Mucosa of gallbladder (tissue), 1 donor: ENCODE results near the gene ZNF362. TPM values are rescaled to one million over a fixed set of nuclear protein-coding genes. Genes with fewer than 3 reads are reported as not detected.

Source experiments
- DNase-seq: peaks from one replicate; pipeline ENCODE4 v3.0.0-alpha.2; 2020; ENCODE audit warnings: low spot score
- total RNA-seq: library from RNA; stranded (reverse); gene quantifications from one replicate; pipeline ENCODE4 v1.2.1, GENCODE V29; 2021
- donor health status: DM: no; HTN: no; CAD: no.

Gene ZNF362
- total RNA-seq, 1 donor from 2014 or later, result 39.9 TPM

GRCh38 chr1:33346927-33347649 is 90.8 kb downstream of the ZNF362 start:
- DNase-seq, result peak; percentile 63

GRCh38 chr1:33347650-33347992 is 91.3 kb downstream of the ZNF362 start:
- no peak for DNase-seq

GRCh38 chr1:33348194-33348593 is 91.9 kb downstream of the ZNF362 start:
- no peak for DNase-seq

- DNase-seq, result no peak
Observed at GRCh38 chr1:33348676-33349080, 92.4 kb downstream of the ZNF362 start.

DNA sequence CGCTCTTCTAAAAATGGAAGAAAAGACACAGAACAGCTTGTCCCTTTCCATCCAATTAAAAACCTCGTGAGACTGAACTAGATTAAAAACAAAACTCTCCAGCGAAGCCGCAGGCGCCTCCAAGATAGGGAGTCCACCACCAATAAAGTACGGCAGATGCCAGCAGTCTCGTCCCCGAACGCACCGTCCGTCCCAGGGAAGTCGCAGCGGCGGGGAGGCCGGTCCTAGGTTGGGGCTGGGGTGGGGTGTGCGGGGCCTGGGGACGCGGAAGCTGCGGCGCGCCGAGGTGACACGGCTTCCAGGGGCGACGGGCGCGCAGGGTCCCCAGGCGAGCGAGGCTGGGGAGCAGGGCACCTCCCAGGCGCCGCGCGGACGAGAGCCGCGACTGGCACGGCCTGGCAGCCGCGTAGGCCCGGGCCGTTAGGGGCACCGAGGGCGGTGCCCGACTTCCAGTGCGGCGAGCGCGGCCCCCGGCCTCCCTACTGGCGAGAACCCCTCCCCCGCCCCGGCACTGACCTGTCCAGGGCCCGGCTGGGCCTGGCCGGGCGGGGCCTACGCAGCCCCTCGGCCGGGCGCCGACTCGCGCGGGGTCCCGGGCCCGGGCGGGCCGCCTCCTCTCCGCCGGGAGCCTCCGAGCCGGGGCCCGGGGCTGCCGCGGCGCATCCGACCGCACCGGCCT is 92.9 kb downstream of the ZNF362 start:
- no peak for DNase-seq

DNA sequence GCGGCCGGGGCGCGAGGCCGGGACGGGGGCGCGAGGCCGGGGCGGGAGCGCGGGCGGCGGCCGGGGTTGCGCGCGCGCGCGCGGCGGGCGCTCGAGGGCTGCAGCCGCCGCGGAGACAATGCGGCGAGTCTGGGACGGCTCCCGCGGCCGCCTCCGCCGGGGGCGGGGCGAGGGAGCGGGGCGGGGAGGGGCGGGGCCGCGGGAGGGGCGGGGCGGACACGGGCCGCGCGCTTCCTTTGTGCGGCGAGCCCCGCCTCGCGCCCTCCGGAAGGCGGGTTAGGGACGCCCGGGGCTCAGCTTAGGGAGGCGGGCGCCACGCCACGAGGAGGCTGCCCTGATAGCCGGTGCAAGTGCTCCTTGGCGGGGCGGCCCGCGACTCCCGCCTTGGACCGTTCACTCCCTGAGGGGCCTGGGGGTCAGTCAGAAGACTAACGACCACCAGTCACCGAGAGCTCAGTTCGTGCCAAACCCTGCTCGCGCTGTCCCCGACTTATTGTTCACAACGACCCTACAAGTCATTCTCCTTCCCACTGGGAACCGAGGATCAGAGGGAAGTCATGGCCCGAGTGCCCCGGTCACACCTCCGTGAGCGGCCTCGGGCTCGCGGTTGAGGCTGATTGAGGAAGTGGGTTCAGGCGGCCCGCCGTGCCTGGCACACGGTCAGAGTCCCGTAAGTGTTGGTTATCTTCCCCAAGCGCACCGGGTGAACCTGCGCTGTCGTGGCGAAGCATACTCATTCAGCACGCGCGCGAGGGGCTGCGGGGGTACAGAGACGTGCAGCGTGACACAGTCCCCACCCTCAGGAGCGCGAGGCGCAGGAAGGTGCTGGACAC is 93.7 kb downstream of the ZNF362 start:
- DNase-seq, result peak; percentile 85

Other genes starting within 250 kb of the ZNF362 start
- gene AK2, start 219.6 kb upstream of the ZNF362 start, total RNA-seq, result 130 TPM
- 6.2 TPM for gene AZIN2, start 175.3 kb upstream of the ZNF362 start, total RNA-seq
- gene TRIM62, start 74.4 kb upstream of the ZNF362 start, total RNA-seq, result 8.5 TPM
- not detected for gene A3GALT2, start 64.6 kb downstream of the ZNF362 start, total RNA-seq
- 121 TPM for gene PHC2, start 174.6 kb downstream of the ZNF362 start, total RNA-seq
- gene ZSCAN20, start 216.2 kb downstream of the ZNF362 start, total RNA-seq, result 9.4 TPM